Ramos (cell line): ENCODE measurements around the gene FAM83E.

Source experiments
- in situ Hi-C: fragments of 300-500 bp; cut with MboI; formaldehyde crosslinking; loops from one replicate; pipeline ENCODE4 v1.14.3; 2022; ENCODE audit warnings: low sequenced_read_pairs; ENCODE audit not compliant: unreplicated experiment

The FAM83E gene

DNA sequence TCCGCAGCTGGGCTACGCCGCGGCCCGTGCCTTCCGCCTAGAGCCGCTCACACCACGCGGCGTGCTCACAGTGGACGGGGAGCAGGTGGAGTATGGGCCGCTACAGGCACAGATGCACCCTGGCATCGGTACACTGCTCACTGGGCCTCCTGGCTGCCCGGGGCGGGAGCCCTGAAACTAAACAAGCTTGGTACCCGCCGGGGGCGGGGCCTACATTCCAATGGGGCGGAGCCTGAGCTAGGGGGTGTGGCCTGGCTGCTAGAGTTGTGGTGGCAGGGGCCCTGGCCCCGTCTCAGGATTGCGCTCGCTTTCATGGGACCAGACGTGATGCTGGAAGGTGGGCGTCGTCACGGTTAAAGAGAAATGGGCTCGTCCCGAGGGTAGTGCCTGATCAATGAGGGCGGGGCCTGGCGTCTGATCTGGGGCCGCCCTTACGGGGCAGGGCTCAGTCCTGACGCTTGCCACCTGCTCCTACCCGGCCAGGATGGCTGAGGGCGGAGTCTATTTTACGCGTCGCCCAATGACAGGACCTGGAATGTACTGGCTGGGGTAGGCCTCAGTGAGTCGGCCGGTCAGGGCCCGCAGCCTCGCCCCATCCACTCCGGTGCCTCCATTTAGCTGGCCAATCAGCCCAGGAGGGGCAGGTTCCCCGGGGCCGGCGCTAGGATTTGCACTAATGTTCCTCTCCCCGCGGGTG, 14.9 kb upstream of the FAM83E start:
- in situ Hi-C loops: no loop called here

GRCh38 chr19:48629297-48629598, 14.4 kb upstream of the FAM83E start:
- in situ Hi-C loops: no loop called here

- in situ Hi-C loops: no loop called here
Measured at GRCh38 chr19:48628486-48629296, 13.8 kb upstream of the FAM83E start.

DNA sequence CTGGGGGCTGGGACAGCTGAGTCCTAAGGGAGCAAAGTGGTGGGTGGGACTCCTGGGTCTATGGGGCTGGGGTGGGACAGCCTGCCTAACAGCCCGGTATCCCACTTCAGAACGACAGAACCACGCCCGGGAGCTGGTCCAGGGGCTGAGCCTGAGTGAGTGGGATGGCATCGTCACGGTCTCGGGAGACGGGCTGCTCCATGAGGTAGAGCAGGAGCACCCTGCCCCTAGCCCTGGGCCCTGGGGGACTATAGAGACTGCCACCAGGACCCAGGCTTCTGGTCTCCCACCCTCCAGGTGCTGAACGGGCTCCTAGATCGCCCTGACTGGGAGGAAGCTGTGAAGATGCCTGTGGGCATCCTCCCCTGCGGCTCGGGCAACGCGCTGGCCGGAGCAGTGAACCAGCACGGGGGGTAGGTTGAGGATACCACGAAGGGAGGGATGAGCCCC, 13.0 kb upstream of the FAM83E start:
- in situ Hi-C loops: no loop called here

DNA sequence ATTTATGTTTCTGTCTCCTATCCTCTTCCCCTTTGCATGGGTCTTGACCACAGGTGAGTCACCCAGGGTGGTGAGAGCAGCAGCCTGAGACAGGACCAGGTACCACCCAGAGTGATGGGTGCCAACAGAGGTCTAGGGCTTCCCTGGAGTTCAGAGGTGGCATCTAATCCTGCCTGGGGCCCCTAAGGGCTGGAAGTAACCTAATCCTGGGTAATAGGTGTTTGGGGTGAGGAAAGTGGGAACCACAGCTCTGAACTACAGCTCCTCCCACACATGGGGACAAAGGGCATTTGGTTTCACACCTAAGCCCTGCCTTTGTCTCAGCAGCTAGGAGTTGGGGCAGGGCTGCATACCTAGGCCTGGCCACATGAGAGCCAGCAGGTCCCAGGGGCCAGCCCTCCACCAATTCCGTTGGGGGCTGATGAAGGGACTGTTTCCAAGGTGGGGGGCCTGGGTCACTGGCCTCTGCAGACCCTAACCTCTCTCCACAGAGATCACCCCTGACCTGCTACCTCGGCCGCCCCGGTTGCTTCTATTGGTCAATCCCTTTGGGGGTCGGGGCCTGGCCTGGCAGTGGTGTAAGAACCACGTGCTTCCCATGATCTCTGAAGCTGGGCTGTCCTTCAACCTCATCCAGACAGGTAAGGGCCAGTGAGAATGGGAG, 12.5 kb upstream of the FAM83E start:
- in situ Hi-C loops: no loop called here

DNA sequence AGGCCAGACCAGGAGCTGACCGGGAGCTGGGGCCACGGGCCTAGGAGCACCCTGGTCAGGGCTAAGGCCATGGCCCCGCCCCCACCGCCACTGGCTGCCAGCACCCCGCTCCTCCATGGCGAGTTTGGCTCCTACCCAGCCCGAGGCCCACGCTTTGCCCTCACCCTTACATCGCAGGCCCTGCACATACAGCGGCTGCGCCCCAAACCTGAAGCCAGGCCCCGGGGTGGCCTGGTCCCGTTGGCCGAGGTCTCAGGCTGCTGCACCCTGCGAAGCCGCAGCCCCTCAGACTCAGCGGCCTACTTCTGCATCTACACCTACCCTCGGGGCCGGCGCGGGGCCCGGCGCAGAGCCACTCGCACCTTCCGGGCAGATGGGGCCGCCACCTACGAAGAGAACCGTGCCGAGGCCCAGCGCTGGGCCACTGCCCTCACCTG, 11.0 kb upstream of the FAM83E start:
- in situ Hi-C loops: no loop called here

DNA sequence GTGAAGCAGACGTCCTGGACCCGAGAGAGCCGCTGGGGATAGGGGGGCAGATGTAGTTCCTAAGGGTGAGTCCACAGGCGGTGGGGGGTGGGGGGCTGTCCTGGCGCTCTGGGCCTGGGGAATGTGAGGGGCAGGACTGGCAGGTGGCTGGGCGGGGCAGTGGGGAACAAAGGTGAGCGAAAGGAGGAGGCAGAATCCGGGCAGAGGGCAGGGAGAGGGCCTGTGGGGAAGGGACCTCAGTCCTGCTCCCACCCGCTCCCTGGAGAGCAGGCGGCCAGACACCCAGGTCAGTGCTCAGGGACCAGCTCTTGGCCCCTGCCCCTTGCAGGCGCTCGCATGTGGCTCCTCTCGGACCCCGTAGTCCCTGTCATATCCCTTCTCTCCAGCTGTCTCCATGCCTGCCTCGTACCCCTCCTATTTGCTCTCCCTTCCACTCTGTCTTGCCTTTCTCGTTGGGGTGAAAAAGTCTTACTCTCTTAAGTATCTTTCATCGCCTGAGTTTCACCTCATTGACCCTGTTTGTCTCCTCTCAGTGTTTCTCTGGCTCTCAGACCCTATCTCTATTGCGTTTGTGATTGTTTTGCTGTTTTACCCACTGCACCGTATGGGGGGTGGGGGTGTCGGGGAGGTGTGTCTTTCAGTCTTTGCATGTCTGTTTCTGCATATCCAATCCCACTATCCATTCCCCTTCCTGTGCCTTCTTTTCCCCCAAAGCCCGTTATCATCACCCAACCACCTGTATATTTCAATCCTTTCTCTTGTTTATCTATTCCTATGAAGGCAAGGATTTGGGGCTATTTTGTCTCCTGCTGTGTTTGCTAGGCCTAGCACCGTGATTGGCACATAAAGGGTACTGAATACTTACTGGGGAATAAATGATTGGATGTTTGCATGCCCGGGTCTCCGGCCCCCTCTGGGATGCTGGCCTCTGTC, 10.2 kb upstream of the FAM83E start:
- in situ Hi-C loops: no loop called here

DNA sequence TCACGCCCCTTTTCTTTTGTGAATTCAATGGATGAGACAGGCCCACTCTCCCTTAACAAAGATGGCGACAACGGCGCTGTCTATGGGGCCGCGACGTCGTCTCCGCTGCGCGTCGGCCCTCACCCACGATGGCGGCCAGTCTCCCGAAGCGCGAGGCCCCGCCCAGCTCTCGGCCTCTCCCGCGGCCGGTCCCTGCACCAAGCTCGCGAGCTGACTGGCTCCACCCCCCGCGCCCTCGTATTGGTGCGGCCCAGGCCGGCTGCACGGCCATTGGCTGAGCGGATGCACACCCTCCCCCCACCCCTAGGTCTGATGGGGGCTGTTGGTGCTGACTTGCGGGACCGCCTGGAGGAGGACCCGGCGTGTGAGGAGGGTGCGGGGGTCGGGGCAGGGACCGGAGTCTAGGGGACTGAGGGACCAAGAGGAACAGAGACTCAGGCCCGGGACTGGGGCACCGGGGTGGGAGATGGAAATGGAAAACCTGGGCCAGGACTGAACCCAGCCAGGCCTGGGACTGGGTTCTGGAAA, 9.3 kb upstream of the FAM83E start:
- in situ Hi-C loops: no loop called here

- in situ Hi-C loops: no loop called here
Measured at GRCh38 chr19:48623556-48624066, 8.7 kb upstream of the FAM83E start.

- in situ Hi-C loops: no loop called here
Measured at GRCh38 chr19:48619692-48620585, 5.1 kb upstream of the FAM83E start.

DNA sequence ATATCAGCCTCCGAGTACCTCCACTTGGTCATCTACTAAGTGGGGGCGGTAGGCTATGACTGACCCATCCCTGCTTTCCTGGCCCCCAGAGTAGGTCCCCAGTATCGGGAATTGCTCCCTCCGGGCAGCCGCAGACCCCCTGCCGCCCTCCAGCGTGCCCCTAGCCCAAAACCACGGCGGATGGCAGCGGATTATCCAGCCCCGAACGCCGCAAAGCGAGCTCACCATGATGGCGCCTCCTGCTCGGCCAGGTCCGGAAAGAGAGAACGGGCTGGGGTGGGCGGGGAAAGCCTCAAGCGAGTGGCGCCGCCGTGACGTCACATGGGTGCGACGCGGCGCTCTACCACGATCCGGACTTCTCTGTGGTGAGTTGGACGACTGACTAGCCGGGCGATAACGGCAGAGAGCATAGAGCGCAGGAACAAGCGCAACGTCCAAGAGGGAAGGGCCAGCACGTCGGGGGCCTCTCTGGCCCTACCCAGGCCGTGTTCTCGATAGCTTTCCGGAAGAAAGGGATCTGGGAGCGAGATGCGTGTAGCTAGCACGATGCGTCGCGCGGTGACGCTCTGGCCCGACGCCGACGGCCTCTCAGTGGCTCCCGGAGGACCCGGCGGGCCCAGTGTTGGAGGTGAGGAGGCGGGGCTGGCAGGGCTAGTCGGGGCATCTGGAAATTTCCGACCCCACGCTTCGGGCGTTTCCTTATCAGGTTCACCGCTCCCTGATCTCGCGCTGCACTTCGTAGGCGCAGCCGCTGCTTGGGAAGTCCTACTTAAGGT, 4.2 kb upstream of the FAM83E start, which contains the start of the genes RPL18 and SPHK2:
Gene RPL18 (minus strand): TSS at position 263 of the 776 bp plus-strand sequence. CDS start 35 bp downstream, at position 228.
Gene SPHK2 (plus strand): TSS at position 591 of the 776 bp plus-strand sequence. CDS start 1,009 bp downstream, outside the sequence.
- in situ Hi-C loops: no loop called here

DNA sequence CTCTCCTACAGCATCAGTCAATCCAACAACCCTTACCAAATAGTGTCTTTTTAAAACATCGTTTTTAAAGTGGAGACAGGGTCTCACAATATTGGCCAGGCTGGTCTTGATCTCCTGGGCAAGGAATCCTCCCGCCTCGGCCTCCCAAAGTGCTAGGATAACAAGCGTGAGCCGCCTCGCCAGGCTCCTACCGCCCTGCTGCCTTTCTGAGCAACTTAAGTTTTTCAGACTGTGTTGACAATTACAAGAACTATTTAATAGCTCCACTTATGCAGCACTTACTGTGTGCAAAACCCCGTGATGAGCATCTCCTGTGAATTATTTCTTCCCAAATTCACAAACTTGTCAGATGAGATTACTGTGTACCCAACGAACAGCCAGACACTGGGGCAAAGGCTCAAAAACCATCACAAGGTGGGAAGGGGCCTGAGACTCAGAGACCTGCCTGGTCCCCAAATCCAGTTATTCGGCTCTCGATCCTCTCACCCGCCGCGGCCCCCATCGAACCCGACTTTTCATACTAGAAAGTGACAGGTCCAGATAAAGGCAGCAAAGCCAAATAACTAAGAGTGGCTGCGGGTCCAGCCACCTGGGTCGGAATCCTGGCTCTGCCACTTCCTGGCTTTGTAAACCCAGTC, 3.5 kb upstream of the FAM83E start:
- in situ Hi-C loops: no loop called here

GRCh38 chr19:48617146-48617937, 2.5 kb upstream of the FAM83E start:
- in situ Hi-C loops: no loop called here

- in situ Hi-C loops: no loop called here
Measured at GRCh38 chr19:48616491-48617056, 1.7 kb upstream of the FAM83E start.

GRCh38 chr19:48616041-48616436, 1.2 kb upstream of the FAM83E start:
- in situ Hi-C loops: no loop called here
